ENCODE data around the gene STK38.

STK38 gene

DNA sequence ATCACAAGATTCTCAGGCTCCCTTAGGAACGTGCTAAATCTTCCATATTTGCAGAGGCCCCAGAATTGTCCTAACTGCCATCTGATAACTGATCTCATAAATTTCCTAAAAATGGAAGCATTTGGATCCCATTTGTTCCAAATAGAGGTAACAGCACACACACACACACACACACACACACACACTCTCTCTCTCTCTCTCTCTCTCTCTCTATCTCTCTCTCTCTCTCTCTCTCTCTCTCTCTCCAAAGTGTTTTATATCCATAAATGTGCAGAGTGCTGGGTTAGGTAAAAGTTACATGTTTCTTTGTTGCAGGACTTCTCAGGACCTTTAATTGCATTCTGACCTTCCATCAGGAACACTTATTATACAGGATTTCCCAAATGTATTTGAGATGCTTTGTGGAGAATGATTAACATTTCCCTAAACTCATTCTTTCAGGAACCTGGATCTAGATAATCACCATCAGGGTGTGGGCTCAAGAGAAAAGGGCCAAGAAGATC lies 8.5 kb upstream of the STK38 start:
- H3K27ac ChIP-seq (ENCODE audit: insufficient read depth in 1 of 2, low read depth in 1 of 2, low read length in 2 of 2, poor library complexity in 1 of 2, severe bottlenecking in 2 of 2): no peak overlapping the region
- ChIA-PET CTCF (no interaction called here), POLR2A (no interaction called here)
- H3K4me3 ChIP-seq (ENCODE audit: control insufficient read depth in 1 of 7, extremely low read depth in 1 of 7, insufficient read depth in 4 of 7, low read depth in 2 of 7, low read length in 6 of 7): no peak overlapping the region
- no peak for DNase-seq
- no peaks in the 10 kb centered on the region for H3K36me3 ChIP-seq (ENCODE audit: control insufficient read depth in 4 of 4, insufficient read depth in 4 of 4, low read length in 3 of 4)
- no peaks in the 10 kb centered on the region for H3K9me3 ChIP-seq (ENCODE audit: control extremely low read depth in 1 of 5, control insufficient read depth in 4 of 5, insufficient read depth in 2 of 5, low read depth in 1 of 5, low read length in 4 of 5)
- no peaks in the 10 kb centered on the region for H3K27me3 ChIP-seq (replicated peaks in 2 of 5; ENCODE audit: control insufficient read depth in 4 of 5, insufficient read depth in 5 of 5, low read length in 4 of 5)
- no peaks in the 10 kb centered on the region for H3K4me1 ChIP-seq (ENCODE audit: control extremely low read depth in 1 of 4, control insufficient read depth in 4 of 4, insufficient read depth in 4 of 4, low read length in 3 of 4)
- WGBS (ENCODE audit: insufficient coverage): 100% methylated on average over 1 of the region's 1 CpG

DNA sequence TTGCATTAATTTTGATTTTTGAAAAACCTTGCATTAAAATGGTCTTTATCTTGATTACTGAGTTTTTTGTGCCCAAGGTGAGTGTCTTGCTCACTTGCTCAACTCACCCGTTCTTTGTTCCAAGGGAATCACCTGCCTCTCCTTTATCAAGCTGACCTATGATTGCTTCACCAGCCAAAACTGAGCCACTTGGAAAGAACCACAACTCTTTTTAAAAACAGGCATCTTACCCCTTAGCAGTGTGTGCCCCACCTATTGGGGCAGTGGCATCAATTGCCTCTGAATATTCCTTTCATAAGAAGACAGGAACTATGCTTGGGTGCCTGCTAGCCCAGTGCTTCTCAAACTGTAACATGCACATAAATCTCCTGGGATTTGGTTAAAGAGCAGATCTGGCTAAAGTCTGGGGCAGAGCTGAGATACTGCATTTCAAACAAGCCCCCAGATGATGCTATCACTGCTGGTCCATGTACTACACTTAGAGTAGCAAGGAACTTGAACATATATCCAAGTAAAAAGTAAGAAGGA lies 3.3 kb upstream of the STK38 start:
- 90% methylated on average over 1 of the region's 1 CpG for WGBS (ENCODE audit: insufficient coverage)
- DNase-seq: no peak
- peaks cover 6 to 22% (median 14%) of the 10 kb centered on the region in 4 experiments for H3K4me1 ChIP-seq (ENCODE audit: control extremely low read depth in 1 of 4, control insufficient read depth in 4 of 4, insufficient read depth in 4 of 4, low read length in 3 of 4)
- no peaks in the 10 kb centered on the region for H3K36me3 ChIP-seq (ENCODE audit: control insufficient read depth in 4 of 4, insufficient read depth in 4 of 4, low read length in 3 of 4)
- ChIA-PET POLR2A (interaction anchor here (1.0 kb wide), 1 partner anchor 16 kb away, joined by 3 read pairs; no protein-coding TSS in a partner anchor), CTCF (interaction anchor here (1.1 to 1.2 kb wide), 2 partner anchors 10 to 25 kb away, joined by 3 to 4 read pairs; no protein-coding TSS in a partner anchor)
- H3K9me3 ChIP-seq (ENCODE audit: control extremely low read depth in 1 of 5, control insufficient read depth in 4 of 5, insufficient read depth in 2 of 5, low read depth in 1 of 5, low read length in 4 of 5): no peaks in the 10 kb centered on the region
- no peak overlapping the region for H3K27ac ChIP-seq (ENCODE audit: insufficient read depth in 1 of 2, low read depth in 1 of 2, low read length in 2 of 2, poor library complexity in 1 of 2, severe bottlenecking in 2 of 2)
- H3K27me3 ChIP-seq (replicated peaks in 2 of 5; ENCODE audit: control insufficient read depth in 4 of 5, insufficient read depth in 5 of 5, low read length in 4 of 5): no peaks in the 10 kb centered on the region
- no peak overlapping the region for H3K4me3 ChIP-seq (ENCODE audit: control insufficient read depth in 1 of 7, extremely low read depth in 1 of 7, insufficient read depth in 4 of 7, low read depth in 2 of 7, low read length in 6 of 7)

DNA sequence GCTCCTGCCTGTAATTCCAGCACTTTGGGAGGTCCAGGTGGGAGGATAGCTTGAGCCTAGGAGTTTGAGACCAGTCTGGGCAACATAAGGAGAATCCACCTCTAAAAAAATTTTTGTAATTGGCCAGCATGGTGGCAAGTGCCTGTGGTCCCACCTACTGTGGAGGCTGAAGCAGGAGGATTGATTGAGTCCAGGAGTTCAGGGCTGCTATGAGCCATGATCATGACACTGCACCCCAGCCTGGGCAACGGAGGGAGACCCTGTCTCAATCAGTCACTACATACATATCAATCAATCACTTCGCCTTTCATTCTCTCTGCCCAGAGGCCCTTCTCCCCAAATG lies 1.1 kb upstream of the STK38 start:
- Histone ChIP-seq H3K4me1 (ENCODE audit: control extremely low read depth in 1 of 4, control insufficient read depth in 4 of 4, insufficient read depth in 4 of 4, low read length in 3 of 4) (peaks cover 15 to 43% (median 31%) of the 10 kb centered on the region in 4 experiments), H3K9me3 (ENCODE audit: control extremely low read depth in 1 of 5, control insufficient read depth in 4 of 5, insufficient read depth in 2 of 5, low read depth in 1 of 5, low read length in 4 of 5) (no peaks in the 10 kb centered on the region), H3K36me3 (ENCODE audit: control insufficient read depth in 4 of 4, insufficient read depth in 4 of 4, low read length in 3 of 4) (no peaks in the 10 kb centered on the region), H3K27ac (ENCODE audit: insufficient read depth in 1 of 2, low read depth in 1 of 2, low read length in 2 of 2, poor library complexity in 1 of 2, severe bottlenecking in 2 of 2) (no peak overlapping the region), H3K4me3 (ENCODE audit: control insufficient read depth in 1 of 7, extremely low read depth in 1 of 7, insufficient read depth in 4 of 7, low read depth in 2 of 7, low read length in 6 of 7) (no peak overlapping the region), H3K27me3 (replicated peaks in 2 of 5; ENCODE audit: control insufficient read depth in 4 of 5, insufficient read depth in 5 of 5, low read length in 4 of 5) (no peaks in the 10 kb centered on the region)
- WGBS (ENCODE audit: insufficient coverage): 86% methylated on average over 1 of the region's 2 CpGs
- POLR2A ChIA-PET: interaction anchor here (0.6 kb wide), 1 partner anchor 48 kb away, joined by 5 read pairs; no protein-coding TSS in a partner anchor
- DNase-seq: no peak
- CTCF ChIA-PET: interaction anchor here (1.1 to 1.2 kb wide), 2 partner anchors 28 to 31 kb away, joined by 3 to 5 read pairs; no protein-coding TSS in a partner anchor

DNA sequence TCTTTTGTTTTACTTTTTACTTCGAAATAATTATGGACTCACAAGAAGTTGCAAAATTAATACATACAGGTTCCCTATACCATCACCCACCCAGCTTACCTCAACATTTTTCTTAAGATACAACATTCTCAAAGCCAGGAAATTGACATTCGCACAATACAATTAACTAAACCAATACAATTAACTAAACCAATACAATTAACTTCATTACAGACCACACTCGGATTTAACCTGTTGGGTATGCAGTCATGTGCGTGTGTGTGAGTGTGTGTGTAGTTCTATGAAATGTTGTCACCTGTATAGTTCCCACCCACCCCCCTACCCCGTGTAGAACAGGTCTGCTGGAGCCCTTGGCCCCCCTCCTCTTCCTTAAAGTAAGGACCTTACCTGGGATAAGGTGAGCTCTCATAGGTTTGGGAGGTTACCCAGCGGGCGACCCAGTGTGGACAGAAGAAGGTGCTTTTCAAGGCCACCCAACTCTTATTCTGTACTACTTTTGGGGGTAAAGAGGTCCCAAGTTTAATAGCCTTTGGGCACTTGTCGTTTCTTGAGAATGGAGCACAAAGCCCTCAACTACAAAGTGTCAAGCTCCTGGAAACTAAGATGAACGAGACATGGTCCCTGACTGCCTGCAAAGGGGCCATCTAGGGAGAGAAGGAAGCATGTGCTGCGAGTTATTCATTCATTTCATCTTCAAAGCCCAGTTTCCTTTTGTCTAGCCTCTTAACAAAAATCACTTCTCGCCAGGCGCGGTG lies 544 bp upstream of the STK38 start:
- peaks cover 18 to 45% (median 31%) of the 10 kb centered on the region in 4 experiments for H3K4me1 ChIP-seq (ENCODE audit: control extremely low read depth in 1 of 4, control insufficient read depth in 4 of 4, insufficient read depth in 4 of 4, low read length in 3 of 4)
- no peaks in the 10 kb centered on the region for H3K9me3 ChIP-seq (ENCODE audit: control extremely low read depth in 1 of 5, control insufficient read depth in 4 of 5, insufficient read depth in 2 of 5, low read depth in 1 of 5, low read length in 4 of 5)
- CTCF ChIA-PET: interaction anchor here (1.0 to 1.2 kb wide), 3 partner anchors 24 to 32 kb away, joined by 3 to 5 read pairs (median 3); no protein-coding TSS in a partner anchor
- no peaks in the 10 kb centered on the region for H3K27me3 ChIP-seq (replicated peaks in 2 of 5; ENCODE audit: control insufficient read depth in 4 of 5, insufficient read depth in 5 of 5, low read length in 4 of 5)
- no peaks in the 10 kb centered on the region for H3K36me3 ChIP-seq (ENCODE audit: control insufficient read depth in 4 of 4, insufficient read depth in 4 of 4, low read length in 3 of 4)
- POLR2A ChIA-PET: no interaction called here
- peak overlapping the region in 5 of 7 experiments; percentile 42 to 100 (median 99) for H3K4me3 ChIP-seq (ENCODE audit: control insufficient read depth in 1 of 7, extremely low read depth in 1 of 7, insufficient read depth in 4 of 7, low read depth in 2 of 7, low read length in 6 of 7)
- peak overlapping the region; percentile 19 to 96 for H3K27ac ChIP-seq (ENCODE audit: insufficient read depth in 1 of 2, low read depth in 1 of 2, low read length in 2 of 2, poor library complexity in 1 of 2, severe bottlenecking in 2 of 2)
- 100% methylated on average over 1 of the region's 13 CpGs for WGBS (ENCODE audit: insufficient coverage)
- DNase-seq: peak in 1 of 3 donors; percentile 15

DNA sequence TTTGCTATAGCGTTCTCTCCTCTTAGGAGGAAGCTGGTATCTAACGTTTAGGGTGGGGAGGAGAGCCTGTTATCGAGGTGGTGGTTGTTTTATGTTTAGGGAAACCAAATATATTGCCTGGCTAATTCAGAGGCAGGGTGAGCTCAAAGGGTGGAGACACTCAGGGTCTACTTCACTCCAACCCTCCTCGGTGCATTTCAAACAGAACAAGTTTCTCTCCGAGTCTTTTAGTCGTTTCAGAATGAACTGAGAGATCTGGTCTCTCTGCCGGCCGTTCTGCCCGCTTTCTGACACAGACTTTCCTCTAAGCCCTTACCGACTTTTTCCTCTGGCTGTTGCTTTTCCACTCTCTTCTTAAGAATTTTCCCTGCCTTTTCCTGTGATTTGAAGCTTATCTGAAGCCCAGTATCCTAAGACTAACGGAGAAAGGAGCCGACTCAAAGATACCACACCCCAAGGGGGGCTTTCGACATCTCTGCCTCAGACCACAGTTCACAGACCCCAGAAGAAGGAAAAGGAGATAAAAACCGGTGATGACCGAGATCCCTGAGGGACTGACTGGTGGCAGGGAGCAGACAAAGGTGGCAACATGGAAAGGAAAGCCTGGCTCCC lies 865 bp downstream of the STK38 start:
- Histone ChIP-seq H3K27me3 (replicated peaks in 2 of 5; ENCODE audit: control insufficient read depth in 4 of 5, insufficient read depth in 5 of 5, low read length in 4 of 5) (no peaks in the 10 kb centered on the region), H3K4me3 (ENCODE audit: control insufficient read depth in 1 of 7, extremely low read depth in 1 of 7, insufficient read depth in 4 of 7, low read depth in 2 of 7, low read length in 6 of 7) (peak overlapping the region; percentile 86 to 100 (median 99)), H3K36me3 (ENCODE audit: control insufficient read depth in 4 of 4, insufficient read depth in 4 of 4, low read length in 3 of 4) (peaks cover 0 to 5% (median under 1%) of the 10 kb centered on the region in 4 experiments), H3K27ac (ENCODE audit: insufficient read depth in 1 of 2, low read depth in 1 of 2, low read length in 2 of 2, poor library complexity in 1 of 2, severe bottlenecking in 2 of 2) (peak overlapping the region; percentile 94 to 96), H3K4me1 (ENCODE audit: control extremely low read depth in 1 of 4, control insufficient read depth in 4 of 4, insufficient read depth in 4 of 4, low read length in 3 of 4) (peaks cover 18 to 52% (median 33%) of the 10 kb centered on the region in 4 experiments), H3K9me3 (ENCODE audit: control extremely low read depth in 1 of 5, control insufficient read depth in 4 of 5, insufficient read depth in 2 of 5, low read depth in 1 of 5, low read length in 4 of 5) (no peaks in the 10 kb centered on the region)
- WGBS (ENCODE audit: insufficient coverage): 0% methylated on average over 10 of the region's 15 CpGs
- ChIA-PET CTCF (interaction anchor here (0.8 to 1.2 kb wide), 4 partner anchors 13 to 33 kb away, joined by 3 to 6 read pairs (median 4); no protein-coding TSS in a partner anchor), POLR2A (interaction anchor here (0.6 to 1.4 kb wide), 3 partner anchors 33 to 1882 kb away, joined by 3 to 4 read pairs (median 3); no protein-coding TSS in a partner anchor)
- DNase-seq: peak in 2 of 3 donors; percentile 28 to 32

DNA sequence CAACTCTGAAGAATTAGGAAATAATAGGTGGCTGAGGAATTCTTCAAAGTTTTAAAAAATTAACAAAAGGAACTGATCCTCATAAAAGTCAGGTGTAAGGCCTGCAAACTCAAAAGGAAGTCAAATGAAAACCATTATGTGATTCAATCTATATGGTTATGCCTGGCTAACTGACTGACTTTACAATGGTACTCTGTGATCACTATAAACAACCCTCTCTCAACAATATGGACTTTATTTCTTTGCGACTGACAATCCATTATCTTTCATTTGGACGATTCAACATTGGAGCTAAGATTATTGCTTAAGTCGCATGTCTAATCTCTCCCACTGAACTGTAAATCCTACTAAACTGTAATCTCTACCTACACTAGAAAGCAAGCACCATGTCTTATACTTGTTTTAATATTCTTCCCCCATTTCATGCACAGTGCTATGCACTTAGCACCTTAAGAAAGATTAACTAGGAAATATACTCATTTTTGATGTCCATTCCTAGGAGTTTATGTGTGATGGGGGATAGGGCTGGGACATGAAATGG lies 1.4 kb downstream of the STK38 start:
- Histone ChIP-seq H3K4me3 (ENCODE audit: control insufficient read depth in 1 of 7, extremely low read depth in 1 of 7, insufficient read depth in 4 of 7, low read depth in 2 of 7, low read length in 6 of 7) (peak overlapping the region in 6 of 7 experiments; percentile 98 to 100 (median 99)), H3K4me1 (ENCODE audit: control extremely low read depth in 1 of 4, control insufficient read depth in 4 of 4, insufficient read depth in 4 of 4, low read length in 3 of 4) (peaks cover 18 to 53% (median 33%) of the 10 kb centered on the region in 4 experiments), H3K9me3 (ENCODE audit: control extremely low read depth in 1 of 5, control insufficient read depth in 4 of 5, insufficient read depth in 2 of 5, low read depth in 1 of 5, low read length in 4 of 5) (no peaks in the 10 kb centered on the region), H3K27me3 (replicated peaks in 2 of 5; ENCODE audit: control insufficient read depth in 4 of 5, insufficient read depth in 5 of 5, low read length in 4 of 5) (no peaks in the 10 kb centered on the region), H3K36me3 (ENCODE audit: control insufficient read depth in 4 of 4, insufficient read depth in 4 of 4, low read length in 3 of 4) (peaks cover 0 to 10% (median under 1%) of the 10 kb centered on the region in 4 experiments), H3K27ac (ENCODE audit: insufficient read depth in 1 of 2, low read depth in 1 of 2, low read length in 2 of 2, poor library complexity in 1 of 2, severe bottlenecking in 2 of 2) (peak overlapping the region; percentile 94 to 96)
- WGBS (ENCODE audit: insufficient coverage): 34% methylated on average over 3 of the region's 3 CpGs
- POLR2A ChIA-PET: interaction anchor here (0.6 to 1.4 kb wide), 3 partner anchors 34 to 102 kb away, joined by 3 to 4 read pairs (median 3); no protein-coding TSS in a partner anchor
- CTCF ChIA-PET: interaction anchor here (0.8 to 1.2 kb wide), 4 partner anchors 13 to 34 kb away, joined by 3 to 6 read pairs (median 4); no protein-coding TSS in a partner anchor
- no peak for DNase-seq

Measured in common myeloid progenitor, CD34-positive (primary cell).